IMR-90 (cell line): Measurements from ENCODE around the gene SLC2A1. TPM values are rescaled to one million over a fixed set of nuclear protein-coding genes. Genes with fewer than 3 reads are reported as not detected.

Experiments
- ATAC-seq: fragments of 200-7000 bp; cut with Tn5 transposase; 2 replicates; pipeline ENCODE4 v1.9.1; 2020; ENCODE audit warnings: low read depth, mild to moderate bottlenecking, moderate library complexity
- BruUV-seq: library from RNA; stranded (reverse); fragments of 400-500 nt; replicated peaks from 2 replicates; lab custom pipeline; 2021; lab: Mats Ljungman, UMichigan
- CTCF ChIA-PET: fragments of 300-600 bp; formaldehyde crosslinking; extraction: SDS; loops from one replicate; lab custom pipeline; 2021; ENCODE audit warnings: antibody characterized with exemption; lab: Yijun Ruan, JAX
- POLR2A ChIA-PET: fragments of 300-600 bp; sonication (Branson Sonifier 250); formaldehyde crosslinking; loops from one replicate; lab custom pipeline; 2022; ENCODE audit warnings: antibody characterized with exemption; ENCODE audit not compliant: unreplicated experiment; lab: Charles Lee
- DNase-seq: peaks from one replicate; pipeline ENCODE4 v3.0.0; 2013
- H2AFZ ChIP-seq: replicated peaks from 2 replicates; pipeline ENCODE3; 2013; ENCODE audit warnings: low read length, mild to moderate bottlenecking; ENCODE audit not compliant: poor library complexity
- H2AK5ac ChIP-seq: 2 replicates; pipeline ENCODE4 v1.6.1; 2013; ENCODE audit warnings: low read depth, low read length, inconsistent platforms
- H2AK9ac ChIP-seq: replicated peaks from 2 replicates; pipeline ENCODE3; 2013; ENCODE audit warnings: mild to moderate bottlenecking, low read depth, low read length, moderate library complexity; ENCODE audit not compliant: poor library complexity
- H2BK120ac ChIP-seq: 2 replicates; pipeline ENCODE4 v1.6.1; 2013; ENCODE audit warnings: low read depth, low read length, inconsistent platforms
- H2BK15ac ChIP-seq: 3 replicates; pipeline ENCODE4 v1.6.1; 2013; ENCODE audit warnings: low read depth, low read length, inconsistent platforms
- H2BK20ac ChIP-seq: 2 replicates; pipeline ENCODE4 v1.6.1; 2013; ENCODE audit warnings: low read depth, mild to moderate bottlenecking, inconsistent platforms, low read length, moderate library complexity
- H2BK5ac ChIP-seq: 2 replicates; pipeline ENCODE4 v1.6.1; 2013; ENCODE audit warnings: mild to moderate bottlenecking, low read depth, low read length, inconsistent platforms; ENCODE audit not compliant: poor library complexity, severe bottlenecking
- H3K14ac ChIP-seq: replicated peaks from 2 replicates; pipeline ENCODE4 v1.6.1; 2013; ENCODE audit warnings: low read depth, low read length, inconsistent platforms
- H3K18ac ChIP-seq: 2 replicates; pipeline ENCODE4 v1.6.1; 2013; ENCODE audit warnings: low read depth, low read length, control low read depth
- H3K23ac ChIP-seq: 2 replicates; pipeline ENCODE4 v1.6.1; 2013; ENCODE audit warnings: low read depth, low read length, inconsistent platforms
- H3K27ac ChIP-seq: 2 replicates; pipeline ENCODE4 v1.5.1; 2013; ENCODE audit warnings: mild to moderate bottlenecking, control low read depth, low read length; ENCODE audit not compliant: insufficient read depth
- H3K27me3 ChIP-seq: 2 replicates; pipeline ENCODE4 v1.6.1; 2013; ENCODE audit warnings: low read length; ENCODE audit not compliant: control insufficient read depth, insufficient read depth
- H3K36me3 ChIP-seq: 2 replicates; pipeline ENCODE4 v1.6.1; 2013; ENCODE audit warnings: low read length, mixed read lengths; ENCODE audit not compliant: control insufficient read depth, insufficient read depth
- H3K4ac ChIP-seq: 2 replicates; pipeline ENCODE4 v1.6.1; 2013; ENCODE audit warnings: low read depth, low read length, inconsistent platforms
- H3K4me1 ChIP-seq: 2 replicates; pipeline ENCODE4 v1.6.1; 2013; ENCODE audit warnings: low read length, mixed read lengths; ENCODE audit not compliant: control insufficient read depth, insufficient read depth
- H3K4me2 ChIP-seq: 2 replicates; pipeline ENCODE4 v1.6.1; 2013; ENCODE audit warnings: low read depth, mild to moderate bottlenecking, control low read depth, low read length, moderate library complexity
- H3K4me3 ChIP-seq: 2 replicates; pipeline ENCODE4 v1.5.1; 2013; ENCODE audit warnings: low read depth, mild to moderate bottlenecking, control low read depth, low read length, moderate library complexity; ENCODE audit not compliant: insufficient read depth
- H3K56ac ChIP-seq: 2 replicates; pipeline ENCODE4 v1.6.1; 2013; ENCODE audit warnings: low read length, inconsistent platforms; ENCODE audit not compliant: insufficient read depth; ENCODE audit errors: extremely low read depth
- H3K79me1 ChIP-seq, 2 experiments: 2 replicates each; pipeline ENCODE4 v1.6.1; 2013; ENCODE audit warnings: low read length in 2 of 2, inconsistent platforms in 1 of 2, low read depth in 1 of 2
- H3K9ac ChIP-seq: 2 replicates; pipeline ENCODE4 v1.6.1; 2013; ENCODE audit warnings: low read depth, low read length, control low read depth
- H3K9me1 ChIP-seq: 2 replicates; pipeline ENCODE4 v1.6.1; 2013; ENCODE audit warnings: low read length, inconsistent platforms; ENCODE audit not compliant: insufficient read depth
- H3K9me3 ChIP-seq: 2 replicates; pipeline ENCODE4 v1.6.1; 2013; ENCODE audit warnings: low read length; ENCODE audit not compliant: control insufficient read depth, insufficient read depth
- H4K20me1 ChIP-seq: 2 replicates; pipeline ENCODE4 v1.6.1; 2013; ENCODE audit warnings: low read length, inconsistent platforms; ENCODE audit not compliant: insufficient read depth
- H4K5ac ChIP-seq: 2 replicates; pipeline ENCODE4 v1.6.1; 2013; ENCODE audit warnings: mild to moderate bottlenecking, low read depth, low read length, control low read depth
- H4K8ac ChIP-seq, 2 experiments: 2 replicates each; pipeline ENCODE4 v1.6.1; 2013; ENCODE audit warnings: low read depth in 2 of 2, low read length in 2 of 2, control low read depth in 1 of 2, inconsistent platforms in 1 of 2
- H4K91ac ChIP-seq: 2 replicates; pipeline ENCODE4 v1.6.1; 2013; ENCODE audit warnings: low read depth, low read length, inconsistent platforms; ENCODE audit not compliant: insufficient read depth
- BHLHE40 ChIP-seq: fragments of 150-350 bp; IDR thresholded peaks from 2 replicates; pipeline ENCODE4 v1.6.1; 2016; ENCODE audit warnings: mild to moderate bottlenecking, low read depth, low read length
- CEBPB ChIP-seq: IDR thresholded peaks from 2 replicates; pipeline ENCODE4 v1.6.1; 2012; ENCODE audit warnings: low read depth, low read length, improper control_type of control experiment
- CHD1 ChIP-seq: IDR thresholded peaks from 2 replicates; pipeline ENCODE4 v1.6.1; 2012; ENCODE audit warnings: low read depth, low read length, improper control_type of control experiment
- ELK1 ChIP-seq: fragments of 150-350 bp; IDR thresholded peaks from 2 replicates; pipeline ENCODE4 v1.6.1; 2016; ENCODE audit warnings: low read depth, mild to moderate bottlenecking, low read length, moderate library complexity, borderline replicate concordance
- FOS ChIP-seq: fragments of 150-350 bp; IDR thresholded peaks from 2 replicates; pipeline ENCODE4 v1.6.1; 2016; ENCODE audit warnings: low read depth, low read length
- MAFK ChIP-seq: IDR thresholded peaks from 2 replicates; pipeline ENCODE4 v1.6.1; 2012; ENCODE audit warnings: low read depth, low read length, improper control_type of control experiment
- MAZ ChIP-seq: IDR thresholded peaks from 2 replicates; pipeline ENCODE4 v1.6.1; 2012; ENCODE audit warnings: low read depth, mild to moderate bottlenecking, low read length, improper control_type of control experiment, moderate library complexity, borderline replicate concordance
- MXI1 ChIP-seq: IDR thresholded peaks from 2 replicates; pipeline ENCODE4 v1.6.1; 2012; ENCODE audit warnings: low read depth, mild to moderate bottlenecking, low read length, moderate library complexity, borderline replicate concordance
- NFE2L2 ChIP-seq: fragments of 150-350 bp; IDR thresholded peaks from 2 replicates; pipeline ENCODE4 v1.6.1; 2016; ENCODE audit warnings: low read depth, mild to moderate bottlenecking, low read length
- POLR2A ChIP-seq: IDR thresholded peaks from 2 replicates; pipeline ENCODE4 v1.6.1; 2012; ENCODE audit warnings: mild to moderate bottlenecking, low read depth, low read length
- RAD21 ChIP-seq: IDR thresholded peaks from 2 replicates; pipeline ENCODE4 v1.6.1; 2012; ENCODE audit warnings: low read length, improper control_type of control experiment
- RCOR1 ChIP-seq: IDR thresholded peaks from 2 replicates; pipeline ENCODE4 v1.6.1; 2012; ENCODE audit warnings: mild to moderate bottlenecking, low read length, improper control_type of control experiment; ENCODE audit not compliant: insufficient replicate concordance
- RFX5 ChIP-seq: IDR thresholded peaks from 2 replicates; pipeline ENCODE4 v1.8.0; 2012; ENCODE audit warnings: low read depth, mild to moderate bottlenecking, low read length, moderate library complexity
- SMC3 ChIP-seq: fragments of 150-350 bp; IDR thresholded peaks from 2 replicates; pipeline ENCODE4 v1.6.1; 2016; ENCODE audit warnings: low read depth, mild to moderate bottlenecking, antibody characterized with exemption, low read length, moderate library complexity
- WGBS, 2 experiments: methylation state at CpG; one replicate each; pipeline versions ENCODE4 v1.1.5 to v1.1.7; 2013; ENCODE audit warnings: missing lambda C conversion rate in 2 of 2; ENCODE audit not compliant: insufficient read length in 1 of 2; ENCODE audit errors: extremely low coverage in 2 of 2; 5-methylcytosine and 5-hydroxymethylcytosine counted together
- dilution Hi-C: fragments of 300-500 bp; cut with HindIII; formaldehyde crosslinking; loops from one replicate; pipeline ENCODE4 v1.14.3; 2018; ENCODE audit warnings: low sequenced_read_pairs; ENCODE audit not compliant: unreplicated experiment
- in situ Hi-C: fragments of 300-500 bp; cut with MboI; formaldehyde crosslinking; loops from 3 replicates; pipeline ENCODE4 v1.14.3; 2019; ENCODE audit warnings: low sequenced_read_pairs, inconsistent platforms, mixed read lengths
- intact Hi-C: fragments of 100-400 bp; cut with micrococcal nuclease; formaldehyde crosslinking; loops from 2 replicates; pipeline ENCODE4 v1.10.0; 2022
- polyA plus RNA-seq, 3 experiments: library from polyadenylated mRNA; depleted of rRNA; stranded (reverse); fragments of >200 nt; gene quantifications; 2 replicates each; pipeline ENCODE4 v1.2.3, GENCODE V29; 2012; ENCODE audit warnings: low replicate concordance in 1 of 3
- total RNA-seq: library from RNA; depleted of rRNA; stranded (reverse); fragments of >200 nt; gene quantifications from 2 replicates; pipeline ENCODE4 v1.2.3, GENCODE V29; 2012
- TF ChIP-seq, protein P1 (sequence below): conservative IDR thresholded peaks from 2 replicates; pipeline ENCODE4 v1.5.1; 2012; ENCODE audit warnings: mild to moderate bottlenecking, low read depth, low read length, improper control_type of control experiment
- TF ChIP-seq, protein P2 (sequence below): fragments of 150-350 bp; IDR thresholded peaks from 2 replicates; pipeline ENCODE4 v1.6.1; 2017; ENCODE audit warnings: mild to moderate bottlenecking, antibody characterized with exemption, low read length, low read depth

Gene SLC2A1
- total and polyA plus RNA-seq, 2 of the 4 experiments (the other 2 are of a cell fraction) = 200 to 395 TPM

GRCh38 chr1:43002766-43003165, 44.1 kb upstream of the SLC2A1 start:
- no peak overlapping the region for H3K9ac ChIP-seq
- POLR2A ChIA-PET = no interaction called here
- H3K4ac ChIP-seq = no peak overlapping the region
- intact Hi-C loops (no loop called here), dilution Hi-C loops (no loop called here), in situ Hi-C loops (no loop called here)
- peaks cover 7% of the 10 kb centered on the region for H3K4me1 ChIP-seq
- no peak overlapping the region for H3K18ac ChIP-seq
- H3K36me3 ChIP-seq = no peaks in the 10 kb centered on the region
- no peaks in the 10 kb centered on the region for H3K79me1 ChIP-seq
- CTCF ChIA-PET = interaction anchor here (1.0 kb wide), 1 partner anchor 10 kb away, joined by 7 read pairs; no protein-coding TSS in a partner anchor
- no peak overlapping the region for H2AK9ac ChIP-seq
- no peak overlapping the region for H3K56ac ChIP-seq
- no peaks in the 10 kb centered on the region for H3K9me3 ChIP-seq
- H4K5ac ChIP-seq = no peak overlapping the region
- H2BK5ac ChIP-seq = no peak overlapping the region
- H2BK15ac ChIP-seq = no peak overlapping the region
- no peak overlapping the region for H3K23ac ChIP-seq
- H2BK20ac ChIP-seq = no peak overlapping the region
- H3K27ac ChIP-seq = no peak overlapping the region
- H2BK120ac ChIP-seq = no peak overlapping the region
- no TSS peak for BruUV-seq
- no peak overlapping the region for H3K4me2 ChIP-seq
- H2AK5ac ChIP-seq = no peak overlapping the region
- TF ChIP-seq MAFK = no peak
- TF ChIP-seq ELK1 = no peak
- no peak for TF ChIP-seq MXI1
- TF ChIP-seq FOS = no peak
- TF ChIP-seq RFX5 = no peak
- no peak for TF ChIP-seq NFE2L2
- TF ChIP-seq RAD21 = no peak
- TF ChIP-seq, protein P1, sequence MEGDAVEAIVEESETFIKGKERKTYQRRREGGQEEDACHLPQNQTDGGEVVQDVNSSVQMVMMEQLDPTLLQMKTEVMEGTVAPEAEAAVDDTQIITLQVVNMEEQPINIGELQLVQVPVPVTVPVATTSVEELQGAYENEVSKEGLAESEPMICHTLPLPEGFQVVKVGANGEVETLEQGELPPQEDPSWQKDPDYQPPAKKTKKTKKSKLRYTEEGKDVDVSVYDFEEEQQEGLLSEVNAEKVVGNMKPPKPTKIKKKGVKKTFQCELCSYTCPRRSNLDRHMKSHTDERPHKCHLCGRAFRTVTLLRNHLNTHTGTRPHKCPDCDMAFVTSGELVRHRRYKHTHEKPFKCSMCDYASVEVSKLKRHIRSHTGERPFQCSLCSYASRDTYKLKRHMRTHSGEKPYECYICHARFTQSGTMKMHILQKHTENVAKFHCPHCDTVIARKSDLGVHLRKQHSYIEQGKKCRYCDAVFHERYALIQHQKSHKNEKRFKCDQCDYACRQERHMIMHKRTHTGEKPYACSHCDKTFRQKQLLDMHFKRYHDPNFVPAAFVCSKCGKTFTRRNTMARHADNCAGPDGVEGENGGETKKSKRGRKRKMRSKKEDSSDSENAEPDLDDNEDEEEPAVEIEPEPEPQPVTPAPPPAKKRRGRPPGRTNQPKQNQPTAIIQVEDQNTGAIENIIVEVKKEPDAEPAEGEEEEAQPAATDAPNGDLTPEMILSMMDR = no peak
- TF ChIP-seq SMC3 = no peak
- TF ChIP-seq RCOR1 = no peak
- TF ChIP-seq, protein P2, sequence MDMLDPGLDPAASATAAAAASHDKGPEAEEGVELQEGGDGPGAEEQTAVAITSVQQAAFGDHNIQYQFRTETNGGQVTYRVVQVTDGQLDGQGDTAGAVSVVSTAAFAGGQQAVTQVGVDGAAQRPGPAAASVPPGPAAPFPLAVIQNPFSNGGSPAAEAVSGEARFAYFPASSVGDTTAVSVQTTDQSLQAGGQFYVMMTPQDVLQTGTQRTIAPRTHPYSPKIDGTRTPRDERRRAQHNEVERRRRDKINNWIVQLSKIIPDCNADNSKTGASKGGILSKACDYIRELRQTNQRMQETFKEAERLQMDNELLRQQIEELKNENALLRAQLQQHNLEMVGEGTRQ = no peak
- no peak for TF ChIP-seq CHD1
- no peak for TF ChIP-seq BHLHE40
- TF ChIP-seq POLR2A = no peak
- no peak for TF ChIP-seq MAZ
- no peak for TF ChIP-seq CEBPB
- ATAC-seq (no peak), DNase-seq (no peak)
- no CpG with 5 or more reads among the region's 1 CpG for WGBS, 2 experiments
- 0 out of 2 replicates have a peak, but pooled peaks cover 2% of the 10 kb centered on the region for H3K27me3 ChIP-seq
- no peaks in the 10 kb centered on the region for H4K20me1 ChIP-seq
- H2AFZ ChIP-seq = no peak overlapping the region
- no peak overlapping the region for H3K14ac ChIP-seq
- H3K9me1 ChIP-seq = no peaks in the 10 kb centered on the region
- H3K4me3 ChIP-seq = no peak overlapping the region
- no peak overlapping the region for H4K91ac ChIP-seq
- H4K8ac ChIP-seq = no peak overlapping the region
